Activated T-helper 1 cell treated with anti-CD3 and anti-CD28 coated beads, Interleukin-2, amount 50 U/mL, for 16 hours (primary cell): ENCODE measurements around the gene DSC3.

Experiments used
- DNase-seq, 2 donors: peaks; one replicate each; pipeline ENCODE4 v3.0.0-alpha.2; 2020; ENCODE audit warnings: low read depth in 1 of 2, low spot score in 1 of 2

DSC3 gene

GRCh38 chr18:31042406-31043181 lies at the start of gene DSC3:
TSS of gene DSC3 (minus strand) at chr18:31042742. CDS start at chr18:31042660, 82 bp downstream.
- no peak for DNase-seq

GRCh38 chr18:31091350-31091749 lies 48.8 kb upstream of the DSC3 start:
- DNase-seq = no peak

- no peak for DNase-seq
Measured at GRCh38 chr18:31088532-31088931, 46.0 kb upstream of the DSC3 start.

GRCh38 chr18:31079973-31080372 lies 37.4 kb upstream of the DSC3 start:
- DNase-seq = no peak

GRCh38 chr18:31077878-31078277 lies 35.3 kb upstream of the DSC3 start:
- no peak for DNase-seq

- no peak for DNase-seq
Measured at GRCh38 chr18:31072175-31072574, 29.6 kb upstream of the DSC3 start.

- no peak for DNase-seq
Measured at GRCh38 chr18:31070206-31070605, 27.7 kb upstream of the DSC3 start.

GRCh38 chr18:31066266-31066665 lies 23.7 kb upstream of the DSC3 start:
- DNase-seq = no peak

GRCh38 chr18:31065036-31065773 lies 22.7 kb upstream of the DSC3 start:
- DNase-seq = no peak

- no peak for DNase-seq
Measured at GRCh38 chr18:31064130-31064529, 21.6 kb upstream of the DSC3 start.

GRCh38 chr18:31061945-31062344 lies 19.4 kb upstream of the DSC3 start:
- no peak for DNase-seq

- no peak for DNase-seq
Measured at GRCh38 chr18:31058897-31059296, 16.4 kb upstream of the DSC3 start.

- no peak for DNase-seq
Measured at GRCh38 chr18:31057917-31058316, 15.4 kb upstream of the DSC3 start.

- no peak for DNase-seq
Measured at GRCh38 chr18:31057051-31057450, 14.5 kb upstream of the DSC3 start.

GRCh38 chr18:31056296-31056695 lies 13.8 kb upstream of the DSC3 start:
- no peak for DNase-seq

GRCh38 chr18:31050635-31051034 lies 8.1 kb upstream of the DSC3 start:
- DNase-seq = no peak

GRCh38 chr18:31049189-31049588 lies 6.6 kb upstream of the DSC3 start:
- no peak for DNase-seq

GRCh38 chr18:31048216-31048615 lies 5.7 kb upstream of the DSC3 start:
- DNase-seq = no peak

GRCh38 chr18:31046916-31047315 lies 4.4 kb upstream of the DSC3 start:
- no peak for DNase-seq

GRCh38 chr18:31045599-31045998 lies 3.1 kb upstream of the DSC3 start:
- DNase-seq = no peak

GRCh38 chr18:31044926-31045325 lies 2.4 kb upstream of the DSC3 start:
- DNase-seq = no peak

- DNase-seq = no peak
Measured at GRCh38 chr18:31043709-31044108, 1.2 kb upstream of the DSC3 start.

GRCh38 chr18:31042084-31042405 lies 497 bp downstream of the DSC3 start:
- DNase-seq = no peak
